Hematopoietic multipotent progenitor cell treated with erythropoietin and hydrocortisone succinate and interleukin-3 and kit ligand, for 8 days (in vitro differentiated cells): ENCODE results near the gene ULBP3.
A peak's percentile ranks its signal among the peaks of the same experiment; 100 is the strongest.
"Not testable (repeated sequence)": the region's sequence is repeated elsewhere in the genome, so short reads cannot be mapped to it uniquely, and the experiment has no call there.

Experiments
- DNase-seq: peaks from one replicate; pipeline ENCODE4 v3.0.0-alpha.2; 2015

The ULBP3 gene

GRCh38 chr6:150038202-150039062 is 30.5 kb downstream of the ULBP3 start:
- DNase-seq = peak; percentile 55

- DNase-seq = no peak
These were observed 31.3 kb downstream of the ULBP3 start for GRCh38 chr6:150037526-150038201.

GRCh38 chr6:150036081-150036480 is 32.8 kb downstream of the ULBP3 start:
- DNase-seq = no peak

GRCh38 chr6:150033207-150033771 is 35.6 kb downstream of the ULBP3 start:
- no peak for DNase-seq

- DNase-seq = no peak
These were observed 36.3 kb downstream of the ULBP3 start for GRCh38 chr6:150032598-150032997.

GRCh38 chr6:150030611-150031010 is 38.3 kb downstream of the ULBP3 start:
- DNase-seq = no peak

GRCh38 chr6:150029749-150030148 is 39.2 kb downstream of the ULBP3 start:
- no peak for DNase-seq

GRCh38 chr6:150029276-150029675 is 39.6 kb downstream of the ULBP3 start:
- no peak for DNase-seq

GRCh38 chr6:150028799-150029198 is 40.1 kb downstream of the ULBP3 start:
- DNase-seq = no peak

GRCh38 chr6:150027806-150028565 is 40.9 kb downstream of the ULBP3 start:
- no peak for DNase-seq

GRCh38 chr6:150026976-150027805 is 41.7 kb downstream of the ULBP3 start:
- DNase-seq = no peak

- no peak for DNase-seq
These were observed 43.6 kb downstream of the ULBP3 start, which contains the start of gene RAET1L for GRCh38 chr6:150025201-150025917. TSS of gene RAET1L (minus strand) at chr6:150025532. CDS start at chr6:150025471, 61 bp downstream.

GRCh38 chr6:150024646-150025155 is 44.2 kb downstream of the ULBP3 start:
- no peak for DNase-seq

- not testable (repeated sequence) for DNase-seq
These were observed 44.9 kb downstream of the ULBP3 start for GRCh38 chr6:150024021-150024420.

- DNase-seq = not testable (repeated sequence)
These were observed 47.1 kb downstream of the ULBP3 start for GRCh38 chr6:150021870-150022269.

- no peak for DNase-seq
These were observed 49.9 kb downstream of the ULBP3 start for GRCh38 chr6:150018846-150019580.

GRCh38 chr6:150017186-150017521 is 51.8 kb downstream of the ULBP3 start:
- not testable (repeated sequence) for DNase-seq

GRCh38 chr6:150016324-150017185 is 52.4 kb downstream of the ULBP3 start:
- DNase-seq = peak; percentile 78

GRCh38 chr6:150015281-150016001 is 53.5 kb downstream of the ULBP3 start:
- DNase-seq = peak; percentile 4
